Measurements from ENCODE around the gene PAAF1.

- TF ChIP-seq POLR2A (IDR thresholded peaks at IDR 0.05; ENCODE audit: low read depth, low read length) (no peak), POLR2AphosphoS5 (IDR thresholded peaks at IDR 0.05; ENCODE audit: low read depth, low read length) (no peak)
Measured at GRCh38 chr11:73830261-73830660, 46.5 kb upstream of the PAAF1 start.
